ENCODE results near the gene ATXN10.

The ATXN10 gene

GRCh38 chr22:45754822-45755221, 83.2 kb downstream of the ATXN10 start:
- no peak overlapping the region for H3K27ac ChIP-seq
- TF ChIP-seq CTCF (conservative IDR thresholded peaks at IDR 0.05), result no peak
- TF ChIP-seq ZFX (IDR thresholded peaks at IDR 0.05), result no peak

GRCh38 chr22:45756558-45756957, 84.9 kb downstream of the ATXN10 start:
- H3K27ac ChIP-seq, result no peak overlapping the region
- TF ChIP-seq ZFX (IDR thresholded peaks at IDR 0.05) (no peak), CTCF (conservative IDR thresholded peaks at IDR 0.05) (no peak)

GRCh38 chr22:45757068-45757467, 85.4 kb downstream of the ATXN10 start:
- H3K27ac ChIP-seq, result no peak overlapping the region
- TF ChIP-seq ZFX (IDR thresholded peaks at IDR 0.05) (no peak), CTCF (conservative IDR thresholded peaks at IDR 0.05) (no peak)

- H3K27ac ChIP-seq, result no peak overlapping the region
- no peak for TF ChIP-seq CTCF (conservative IDR thresholded peaks at IDR 0.05)
- TF ChIP-seq ZFX (IDR thresholded peaks at IDR 0.05), result no peak
Measured at GRCh38 chr22:45757936-45758335, 86.3 kb downstream of the ATXN10 start.

- TF ChIP-seq CTCF (conservative IDR thresholded peaks at IDR 0.05), result no peak
- H3K27ac ChIP-seq, result no peak overlapping the region
Measured at GRCh38 chr22:45758603-45759002, 87.0 kb downstream of the ATXN10 start.

GRCh38 chr22:45760682-45761081, 89.0 kb downstream of the ATXN10 start:
- TF ChIP-seq ZFX (IDR thresholded peaks at IDR 0.05), result no peak
- no peak for TF ChIP-seq CTCF (conservative IDR thresholded peaks at IDR 0.05)
- no peak overlapping the region for H3K27ac ChIP-seq

- no peak overlapping the region for H3K27ac ChIP-seq
- TF ChIP-seq CTCF (conservative IDR thresholded peaks at IDR 0.05), result no peak
- TF ChIP-seq ZFX (IDR thresholded peaks at IDR 0.05), result no peak
Measured at GRCh38 chr22:45762545-45763235, 91.1 kb downstream of the ATXN10 start.
